Cardiac septum (tissue), 1 donor: Measurements from ENCODE around the gene SOX18. TPM values are rescaled to one million over a fixed set of nuclear protein-coding genes. Genes with fewer than 3 reads are reported as not detected.

Source experiments
- DNase-seq: peaks from one replicate; pipeline ENCODE4 v3.0.0-alpha.2; 2020; ENCODE audit warnings: low spot score
- intact Hi-C: fragments of 100-400 bp; cut with DNase I; formaldehyde crosslinking; loops from one replicate; pipeline ENCODE4 v1.14.0; 2022
- microRNA-seq: library from miRNA; unstranded; fragments of <30 nt; microRNA quantifications from one replicate; pipeline ENCODE4 v1.2.0, GENCODE V29; 2020
- total RNA-seq: library from RNA; stranded (reverse); fragmentation: NEBNext Ultra II Directional; extraction: Animal tissue kit (Norgen Biotek cat#: 25700); gene quantifications from one replicate; pipeline ENCODE4 v1.2.1, GENCODE V29; 2021
- donor health status: DM: no; HTN: no; CAD: no.

The SOX18 gene
- total RNA-seq, 1 donor from 2014 or later = 67.0 TPM

GRCh38 chr20:64003960-64004725 is 45.3 kb downstream of the SOX18 start:
- no peak for DNase-seq
- intact Hi-C loops = no loop called here

DNA sequence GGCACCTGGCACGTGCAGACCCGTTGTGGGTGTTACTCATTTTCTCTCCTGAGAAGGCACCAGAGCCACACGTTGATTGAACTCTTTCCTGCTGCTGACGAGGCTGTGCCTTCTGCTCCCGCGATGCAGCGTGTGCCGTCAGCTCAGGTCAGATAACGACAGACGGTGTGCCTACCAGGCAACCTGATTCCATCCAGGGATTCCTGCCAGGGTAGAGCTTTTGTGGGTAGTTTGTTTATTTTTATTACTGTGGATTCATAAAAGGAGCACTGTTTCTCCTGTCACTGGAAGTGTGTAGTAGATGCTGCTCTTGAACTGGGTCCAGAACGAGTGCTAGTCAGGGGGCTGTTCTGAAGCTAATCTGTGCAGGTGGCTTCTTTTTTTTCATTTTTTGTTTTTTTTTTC is 47.8 kb downstream of the SOX18 start:
- intact Hi-C loops = no loop called here
- no peak for DNase-seq

DNA sequence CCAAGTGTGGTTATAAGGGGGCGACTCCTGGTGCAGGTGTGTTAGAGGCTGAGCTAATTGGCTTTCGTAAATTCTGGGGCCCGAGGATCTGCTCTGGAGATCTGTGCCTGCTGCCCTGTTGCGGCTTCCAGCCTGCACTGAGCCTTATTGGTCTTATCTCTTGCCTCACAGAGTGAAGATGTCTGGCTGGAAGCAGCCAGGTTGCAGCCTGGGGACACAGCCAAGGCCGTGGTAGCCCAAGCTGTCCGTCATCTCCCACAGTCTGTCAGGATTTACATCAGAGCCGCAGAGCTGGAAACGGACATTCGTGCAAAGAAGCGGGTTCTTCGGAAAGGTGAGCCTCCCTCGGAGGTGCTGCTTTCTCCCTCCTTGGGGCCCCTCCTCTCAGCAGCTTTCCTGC is 48.5 kb downstream of the SOX18 start:
- intact Hi-C loops = no loop called here
- no peak for DNase-seq

Small RNA genes within 50 kb of the gene (microRNA-seq; reads per million reads assigned to microRNA genes)
- not detected for gene MIR6813

Other genes with a start within 250 kb of the SOX18 start
- 17.4 TPM for gene ZBTB46, start 218.4 kb downstream of the SOX18 start, total RNA-seq
- gene ABHD16B, start 188.1 kb downstream of the SOX18 start, total RNA-seq = not detected
- 72.0 TPM for gene TPD52L2, start 184.4 kb downstream of the SOX18 start, total RNA-seq
- gene DNAJC5, start 154.5 kb downstream of the SOX18 start, total RNA-seq = 36.1 TPM
- gene UCKL1, start 93.2 kb downstream of the SOX18 start, total RNA-seq = 43.2 TPM
- 12.8 TPM for gene ZNF512B, start 79.7 kb downstream of the SOX18 start, total RNA-seq
- 4.0 TPM for gene SAMD10, start 70.0 kb downstream of the SOX18 start, total RNA-seq
- gene PRPF6, start 68.5 kb downstream of the SOX18 start, total RNA-seq = 47.5 TPM
- 0.86 TPM for gene C20orf204, start 13.5 kb downstream of the SOX18 start, total RNA-seq
- 66.0 TPM for gene TCEA2, start 13.6 kb upstream of the SOX18 start, total RNA-seq
- gene RGS19, start 29.9 kb upstream of the SOX18 start, total RNA-seq = 3.1 TPM
- gene OPRL1, start 30.4 kb upstream of the SOX18 start, total RNA-seq = 0.48 TPM
- gene LKAAEAR1, start 34.8 kb upstream of the SOX18 start, total RNA-seq = not detected
- gene NPBWR2, start 57.9 kb upstream of the SOX18 start, total RNA-seq = not detected
- gene MYT1, start 114.8 kb upstream of the SOX18 start, total RNA-seq = not detected
- 46.9 TPM for gene PCMTD2, start 206.1 kb upstream of the SOX18 start, total RNA-seq